Neuron (in vitro differentiated cells): ENCODE results near the gene TCHP.

ENCODE experiments used
- H2AFZ ChIP-seq: one replicate; pipeline ENCODE4 v1.6.1; 2013; ENCODE audit warnings: low read depth, mild to moderate bottlenecking, inconsistent platforms, low read length, moderate library complexity
- H3K27me3 ChIP-seq: one replicate; pipeline ENCODE4 v1.6.1; 2013; ENCODE audit warnings: low read length; ENCODE audit not compliant: insufficient read depth
- H3K36me3 ChIP-seq: one replicate; pipeline ENCODE4 v1.6.1; 2013; ENCODE audit warnings: low read length; ENCODE audit not compliant: insufficient read depth
- H3K4me1 ChIP-seq: one replicate; pipeline ENCODE4 v1.6.1; 2013; ENCODE audit warnings: low read length; ENCODE audit not compliant: insufficient read depth
- H3K4me3 ChIP-seq: 2 replicates; pipeline ENCODE4 v1.5.1; 2013; ENCODE audit warnings: mild to moderate bottlenecking, low read length, moderate library complexity
- H3K9me3 ChIP-seq: one replicate; pipeline ENCODE4 v1.6.1; 2013; ENCODE audit warnings: low read length

The TCHP gene

GRCh38 chr12:109938947-109939346 is 38.9 kb downstream of the TCHP start:
- Histone ChIP-seq H3K36me3 (peaks cover 30% of the 10 kb centered on the region), H3K4me1 (no peaks in the 10 kb centered on the region), H3K27me3 (no peaks in the 10 kb centered on the region), H2AFZ (no peak overlapping the region), H3K9me3 (no peaks in the 10 kb centered on the region), H3K4me3 (no peak overlapping the region)

GRCh38 chr12:109939504-109939903 is 39.4 kb downstream of the TCHP start:
- Histone ChIP-seq H3K27me3 (no peaks in the 10 kb centered on the region), H3K4me1 (peaks cover 3% of the 10 kb centered on the region), H3K4me3 (no peak overlapping the region), H2AFZ (no peak overlapping the region), H3K36me3 (peaks cover 28% of the 10 kb centered on the region), H3K9me3 (no peaks in the 10 kb centered on the region)

GRCh38 chr12:109940339-109940923 is 40.4 kb downstream of the TCHP start:
- H3K4me1 ChIP-seq, result peaks cover 11% of the 10 kb centered on the region
- H3K4me3 ChIP-seq, result no peak overlapping the region
- peaks cover 28% of the 10 kb centered on the region for H3K36me3 ChIP-seq
- H3K9me3 ChIP-seq, result no peaks in the 10 kb centered on the region
- H3K27me3 ChIP-seq, result no peaks in the 10 kb centered on the region
- H2AFZ ChIP-seq, result no peak overlapping the region

- Histone ChIP-seq H3K27me3 (no peaks in the 10 kb centered on the region), H3K4me1 (peaks cover 30% of the 10 kb centered on the region), H3K36me3 (peaks cover 18% of the 10 kb centered on the region), H3K9me3 (no peaks in the 10 kb centered on the region), H3K4me3 (no peak overlapping the region), H2AFZ (no peak overlapping the region)
Measured at GRCh38 chr12:109943811-109944210, 43.7 kb downstream of the TCHP start.

- no peak overlapping the region for H3K4me3 ChIP-seq
- H3K36me3 ChIP-seq, result peaks cover 15% of the 10 kb centered on the region
- peaks cover 40% of the 10 kb centered on the region for H3K4me1 ChIP-seq
- H3K27me3 ChIP-seq, result no peaks in the 10 kb centered on the region
- no peaks in the 10 kb centered on the region for H3K9me3 ChIP-seq
- no peak overlapping the region for H2AFZ ChIP-seq
Measured at GRCh38 chr12:109944561-109945359, 44.7 kb downstream of the TCHP start.

GRCh38 chr12:109946505-109946904 is 46.4 kb downstream of the TCHP start:
- no peak overlapping the region for H3K4me3 ChIP-seq
- no peaks in the 10 kb centered on the region for H3K9me3 ChIP-seq
- peaks cover 46% of the 10 kb centered on the region for H3K4me1 ChIP-seq
- peaks cover 28% of the 10 kb centered on the region for H3K36me3 ChIP-seq
- no peaks in the 10 kb centered on the region for H3K27me3 ChIP-seq
- no peak overlapping the region for H2AFZ ChIP-seq

- no peak overlapping the region for H3K4me3 ChIP-seq
- H2AFZ ChIP-seq, result no peak overlapping the region
- peaks cover 32% of the 10 kb centered on the region for H3K36me3 ChIP-seq
- peaks cover 46% of the 10 kb centered on the region for H3K4me1 ChIP-seq
- no peaks in the 10 kb centered on the region for H3K27me3 ChIP-seq
- H3K9me3 ChIP-seq, result no peaks in the 10 kb centered on the region
Measured at GRCh38 chr12:109946913-109947312, 46.8 kb downstream of the TCHP start.

- peaks cover 38% of the 10 kb centered on the region for H3K36me3 ChIP-seq
- H3K4me1 ChIP-seq, result peaks cover 46% of the 10 kb centered on the region
- H3K27me3 ChIP-seq, result no peaks in the 10 kb centered on the region
- H3K4me3 ChIP-seq, result no peak overlapping the region
- H3K9me3 ChIP-seq, result no peaks in the 10 kb centered on the region
- no peak overlapping the region for H2AFZ ChIP-seq
Measured at GRCh38 chr12:109947521-109947920, 47.4 kb downstream of the TCHP start.

GRCh38 chr12:109948368-109948767 is 48.3 kb downstream of the TCHP start:
- Histone ChIP-seq H3K4me1 (peaks cover 46% of the 10 kb centered on the region), H2AFZ (no peak overlapping the region), H3K4me3 (no peak overlapping the region), H3K36me3 (peaks cover 47% of the 10 kb centered on the region), H3K9me3 (no peaks in the 10 kb centered on the region), H3K27me3 (no peaks in the 10 kb centered on the region)

GRCh38 chr12:109949089-109949488 is 49.0 kb downstream of the TCHP start:
- peaks cover 47% of the 10 kb centered on the region for H3K36me3 ChIP-seq
- no peaks in the 10 kb centered on the region for H3K9me3 ChIP-seq
- peaks cover 46% of the 10 kb centered on the region for H3K4me1 ChIP-seq
- H3K27me3 ChIP-seq, result no peaks in the 10 kb centered on the region
- H3K4me3 ChIP-seq, result no peak overlapping the region
- H2AFZ ChIP-seq, result no peak overlapping the region

- Histone ChIP-seq H3K27me3 (no peaks in the 10 kb centered on the region), H3K36me3 (peaks cover 50% of the 10 kb centered on the region), H3K4me1 (peaks cover 35% of the 10 kb centered on the region), H3K4me3 (no peak overlapping the region), H2AFZ (no peak overlapping the region), H3K9me3 (no peaks in the 10 kb centered on the region)
Measured at GRCh38 chr12:109950625-109951024, 50.6 kb downstream of the TCHP start.

- H3K4me3 ChIP-seq, result no peak overlapping the region
- peaks cover 52% of the 10 kb centered on the region for H3K36me3 ChIP-seq
- no peaks in the 10 kb centered on the region for H3K9me3 ChIP-seq
- H2AFZ ChIP-seq, result no peak overlapping the region
- H3K4me1 ChIP-seq, result peaks cover 33% of the 10 kb centered on the region
- H3K27me3 ChIP-seq, result no peaks in the 10 kb centered on the region
Measured at GRCh38 chr12:109951136-109951535, 51.1 kb downstream of the TCHP start.

- Histone ChIP-seq H3K9me3 (no peaks in the 10 kb centered on the region), H3K4me3 (no peak overlapping the region), H3K4me1 (peaks cover 26% of the 10 kb centered on the region), H3K36me3 (peaks cover 55% of the 10 kb centered on the region), H3K27me3 (no peaks in the 10 kb centered on the region), H2AFZ (no peak overlapping the region)
Measured at GRCh38 chr12:109951751-109952150, 51.7 kb downstream of the TCHP start.
